Measurements from ENCODE around the gene DCAF12. TPM values are rescaled to one million over a fixed set of nuclear protein-coding genes. Genes with fewer than 3 reads are reported as not detected.
"Not testable (repeated sequence)": the region's sequence is repeated elsewhere in the genome, so short reads cannot be mapped to it uniquely, and the experiment has no call there.

The DCAF12 gene
- 53.2 and 54.0 TPM in 2 replicates for total RNA-seq

- intact Hi-C loops (cut with micrococcal nuclease): loop anchor here (1.0 to 10.0 kb wide), 7 partner anchors 52 to 1478 kb away; partner anchors contain the start of genes KIF24, NUDT2, TESK1 and UBE2R2
These were observed at the start of gene DCAF12 for GRCh38 chr9:34126207-34127034. TSS of gene DCAF12 (minus strand) at chr9:34126698. CDS start at chr9:34126431, 267 bp downstream.

- intact Hi-C loops (cut with micrococcal nuclease): no loop called here
These were observed 49.6 kb upstream of the DCAF12 start for GRCh38 chr9:34176089-34176488.

GRCh38 chr9:34171753-34172535 is 45.4 kb upstream of the DCAF12 start:
- intact Hi-C loops (cut with micrococcal nuclease): no loop called here

- intact Hi-C loops (cut with micrococcal nuclease): no loop called here
These were observed 43.9 kb upstream of the DCAF12 start for GRCh38 chr9:34170237-34170991.

GRCh38 chr9:34169125-34169524 is 42.6 kb upstream of the DCAF12 start:
- intact Hi-C loops (cut with micrococcal nuclease): no loop called here

- intact Hi-C loops (cut with micrococcal nuclease): no loop called here
These were observed 36.9 kb upstream of the DCAF12 start for GRCh38 chr9:34163434-34163833.

GRCh38 chr9:34158362-34158869 is 31.9 kb upstream of the DCAF12 start:
- intact Hi-C loops (cut with micrococcal nuclease): no loop called here

GRCh38 chr9:34157898-34158297 is 31.4 kb upstream of the DCAF12 start:
- intact Hi-C loops (cut with micrococcal nuclease): no loop called here

GRCh38 chr9:34157318-34157717 is 30.8 kb upstream of the DCAF12 start:
- intact Hi-C loops (cut with micrococcal nuclease): no loop called here

GRCh38 chr9:34154057-34154456 is 27.6 kb upstream of the DCAF12 start:
- intact Hi-C loops (cut with micrococcal nuclease): no loop called here

GRCh38 chr9:34151398-34151797 is 24.9 kb upstream of the DCAF12 start:
- intact Hi-C loops (cut with micrococcal nuclease): no loop called here

GRCh38 chr9:34145165-34145564 is 18.7 kb upstream of the DCAF12 start:
- intact Hi-C loops (cut with micrococcal nuclease): no loop called here

GRCh38 chr9:34143116-34143515 is 16.6 kb upstream of the DCAF12 start:
- intact Hi-C loops (cut with micrococcal nuclease): no loop called here

- intact Hi-C loops (cut with micrococcal nuclease): no loop called here
These were observed 14.4 kb upstream of the DCAF12 start for GRCh38 chr9:34140853-34141252.

- intact Hi-C loops (cut with micrococcal nuclease): no loop called here
These were observed 13.1 kb upstream of the DCAF12 start for GRCh38 chr9:34139477-34140146.

- intact Hi-C loops (cut with micrococcal nuclease): not testable (repeated sequence)
These were observed 12.1 kb upstream of the DCAF12 start for GRCh38 chr9:34138644-34139043.

- intact Hi-C loops (cut with micrococcal nuclease): no loop called here
These were observed 8.0 kb upstream of the DCAF12 start for GRCh38 chr9:34134521-34134920.

GRCh38 chr9:34133436-34133949 is 7.0 kb upstream of the DCAF12 start:
- intact Hi-C loops (cut with micrococcal nuclease): no loop called here

- intact Hi-C loops (cut with micrococcal nuclease): no loop called here
These were observed 5.1 kb upstream of the DCAF12 start for GRCh38 chr9:34131571-34131970.
